Panc1 (cell line): ENCODE results near the gene OPHN1. TPM values are rescaled to one million over a fixed set of nuclear protein-coding genes. Genes with fewer than 3 reads are reported as not detected.
A peak's percentile ranks its signal among the peaks of the same experiment; 100 is the strongest.

Source experiments
- ATAC-seq: fragments of 200-7000 bp; cut with Tn5 transposase; 2 replicates; pipeline ENCODE4 v1.9.1; 2020; ENCODE audit warnings: mild to moderate bottlenecking, moderate library complexity
- BruUV-seq: library from RNA; stranded (reverse); fragments of 400-500 nt; replicated peaks from 2 replicates; lab custom pipeline; 2021; lab: Mats Ljungman, UMichigan
- CTCF ChIA-PET: fragments of 300-600 bp; sonication (Branson Sonifier 250); formaldehyde crosslinking; loops from one replicate; lab custom pipeline; 2022; ENCODE audit warnings: antibody characterized with exemption; lab: Charles Lee
- POLR2A ChIA-PET: fragments of 300-600 bp; sonication (Branson Sonifier 250); formaldehyde crosslinking; loops from one replicate; lab custom pipeline; 2022; ENCODE audit warnings: antibody characterized with exemption; lab: Charles Lee
- DNase-seq: peaks from one replicate; pipeline ENCODE4 v3.0.0-alpha.2; 2010; ENCODE audit warnings: low read depth, low spot score
- H3K27ac ChIP-seq: 2 replicates; pipeline ENCODE4 v1.5.1; 2011; ENCODE audit warnings: mild to moderate bottlenecking, low read length, inconsistent platforms
- H3K27me3 ChIP-seq: fragments of 200-500 bp; sonication (Bioruptor generic); 2 replicates; pipeline ENCODE4 v1.6.0; 2014; ENCODE audit warnings: low read length, inconsistent platforms; ENCODE audit not compliant: control insufficient read depth, insufficient read depth
- H3K36me3 ChIP-seq: fragments of 200-500 bp; sonication (Bioruptor generic); 2 replicates; pipeline ENCODE4 v1.5.1; 2014; ENCODE audit warnings: inconsistent platforms, mild to moderate bottlenecking, low read length, moderate library complexity; ENCODE audit not compliant: control insufficient read depth, insufficient read depth
- H3K4me1 ChIP-seq: 2 replicates; pipeline ENCODE4 v1.5.1; 2011; ENCODE audit warnings: inconsistent platforms, mild to moderate bottlenecking, low read length, moderate library complexity; ENCODE audit not compliant: control insufficient read depth, insufficient read depth
- H3K4me3 ChIP-seq, 2 experiments: 2 replicates each; pipeline ENCODE4 v1.5.1; 2011 to 2012; ENCODE audit warnings: low read depth in 2 of 2, low read length in 2 of 2, mild to moderate bottlenecking in 2 of 2, inconsistent platforms in 1 of 2, moderate library complexity in 1 of 2
- H3K9me3 ChIP-seq: fragments of 200-500 bp; sonication (Bioruptor generic); 2 replicates; pipeline ENCODE4 v1.5.1; 2014; ENCODE audit warnings: low read depth, mild to moderate bottlenecking, inconsistent platforms, low read length, moderate library complexity; ENCODE audit not compliant: control insufficient read depth, insufficient read depth
- CTCF ChIP-seq: fragments of 450-650 bp; IDR thresholded peaks from 2 replicates; pipeline ENCODE4 v1.5.1; 2017; ENCODE audit warnings: mild to moderate bottlenecking
- POLR2AphosphoS5 ChIP-seq: IDR thresholded peaks from 2 replicates; pipeline ENCODE4 v1.6.1; 2012; ENCODE audit warnings: mild to moderate bottlenecking, low read depth, low read length, moderate library complexity
- SIN3A ChIP-seq: IDR thresholded peaks from 2 replicates; pipeline ENCODE4 v1.6.1; 2012; ENCODE audit warnings: low read depth, mild to moderate bottlenecking, low read length, moderate library complexity, borderline replicate concordance; ENCODE audit not compliant: insufficient read depth
- TCF7L2 ChIP-seq: IDR thresholded peaks from 2 replicates; pipeline ENCODE4 v1.6.1; 2011; ENCODE audit warnings: mild to moderate bottlenecking, low read depth, low read length, inconsistent platforms
- in situ Hi-C: cut with HindIII; loops from 2 replicates; pipeline ENCODE4 v1.10.0; 2016; ENCODE audit warnings: low sequenced_read_pairs, low pct_unique_long_range_greater_than_20kb
- intact Hi-C: fragments of 100-400 bp; cut with micrococcal nuclease; formaldehyde crosslinking; loops from one replicate; pipeline ENCODE4 v1.10.0; 2022; ENCODE audit not compliant: unreplicated experiment
- total RNA-seq: library from RNA; stranded (reverse); gene quantifications from one replicate; pipeline ENCODE4 v1.2.1, GENCODE V29; 2021; ENCODE audit not compliant: unreplicated experiment
- TF ChIP-seq, protein P1 (sequence below), 2 experiments: IDR thresholded peaks; 2 replicates each; pipeline ENCODE4 v1.6.1; 2011 to 2012; ENCODE audit warnings: low read depth in 2 of 2, control low read depth in 1 of 2, low read length in 1 of 2, mild to moderate bottlenecking in 1 of 2, moderate library complexity in 1 of 2; ENCODE audit not compliant: insufficient read depth in 1 of 2

Gene OPHN1
- total RNA-seq, 1 experiment from 2014 or later, result 8.8 TPM

GRCh38 chrX:68249401-68249831, 183.9 kb downstream of the OPHN1 start:
- Histone ChIP-seq H3K27me3 (no peaks in the 10 kb centered on the region), H3K4me1 (no peaks in the 10 kb centered on the region), H3K27ac (no peak overlapping the region), H3K36me3 (no peaks in the 10 kb centered on the region), H3K9me3 (no peaks in the 10 kb centered on the region), H3K4me3 (no peak overlapping the region)
- no peak for ATAC-seq
- in situ Hi-C loops (no loop called here), intact Hi-C loops (no loop called here)
- no peak for DNase-seq
- ChIA-PET CTCF (interaction anchor here (0.6 kb wide), 1 partner anchor 181 kb away, joined by 8 read pairs; no protein-coding TSS in a partner anchor), POLR2A (no interaction called here)
- no peak for TF ChIP-seq SIN3A
- TF ChIP-seq, protein P1, sequence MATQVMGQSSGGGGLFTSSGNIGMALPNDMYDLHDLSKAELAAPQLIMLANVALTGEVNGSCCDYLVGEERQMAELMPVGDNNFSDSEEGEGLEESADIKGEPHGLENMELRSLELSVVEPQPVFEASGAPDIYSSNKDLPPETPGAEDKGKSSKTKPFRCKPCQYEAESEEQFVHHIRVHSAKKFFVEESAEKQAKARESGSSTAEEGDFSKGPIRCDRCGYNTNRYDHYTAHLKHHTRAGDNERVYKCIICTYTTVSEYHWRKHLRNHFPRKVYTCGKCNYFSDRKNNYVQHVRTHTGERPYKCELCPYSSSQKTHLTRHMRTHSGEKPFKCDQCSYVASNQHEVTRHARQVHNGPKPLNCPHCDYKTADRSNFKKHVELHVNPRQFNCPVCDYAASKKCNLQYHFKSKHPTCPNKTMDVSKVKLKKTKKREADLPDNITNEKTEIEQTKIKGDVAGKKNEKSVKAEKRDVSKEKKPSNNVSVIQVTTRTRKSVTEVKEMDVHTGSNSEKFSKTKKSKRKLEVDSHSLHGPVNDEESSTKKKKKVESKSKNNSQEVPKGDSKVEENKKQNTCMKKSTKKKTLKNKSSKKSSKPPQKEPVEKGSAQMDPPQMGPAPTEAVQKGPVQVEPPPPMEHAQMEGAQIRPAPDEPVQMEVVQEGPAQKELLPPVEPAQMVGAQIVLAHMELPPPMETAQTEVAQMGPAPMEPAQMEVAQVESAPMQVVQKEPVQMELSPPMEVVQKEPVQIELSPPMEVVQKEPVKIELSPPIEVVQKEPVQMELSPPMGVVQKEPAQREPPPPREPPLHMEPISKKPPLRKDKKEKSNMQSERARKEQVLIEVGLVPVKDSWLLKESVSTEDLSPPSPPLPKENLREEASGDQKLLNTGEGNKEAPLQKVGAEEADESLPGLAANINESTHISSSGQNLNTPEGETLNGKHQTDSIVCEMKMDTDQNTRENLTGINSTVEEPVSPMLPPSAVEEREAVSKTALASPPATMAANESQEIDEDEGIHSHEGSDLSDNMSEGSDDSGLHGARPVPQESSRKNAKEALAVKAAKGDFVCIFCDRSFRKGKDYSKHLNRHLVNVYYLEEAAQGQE (IDR thresholded peaks at IDR 0.05; ENCODE audit: insufficient read depth in 1 of 2, low read depth in 2 of 2, low read length in 1 of 2), result no peak
- no peak for TF ChIP-seq POLR2AphosphoS5
- no peak for TF ChIP-seq CTCF
- no peak for TF ChIP-seq TCF7L2
- no TSS peak for BruUV-seq

DNA sequence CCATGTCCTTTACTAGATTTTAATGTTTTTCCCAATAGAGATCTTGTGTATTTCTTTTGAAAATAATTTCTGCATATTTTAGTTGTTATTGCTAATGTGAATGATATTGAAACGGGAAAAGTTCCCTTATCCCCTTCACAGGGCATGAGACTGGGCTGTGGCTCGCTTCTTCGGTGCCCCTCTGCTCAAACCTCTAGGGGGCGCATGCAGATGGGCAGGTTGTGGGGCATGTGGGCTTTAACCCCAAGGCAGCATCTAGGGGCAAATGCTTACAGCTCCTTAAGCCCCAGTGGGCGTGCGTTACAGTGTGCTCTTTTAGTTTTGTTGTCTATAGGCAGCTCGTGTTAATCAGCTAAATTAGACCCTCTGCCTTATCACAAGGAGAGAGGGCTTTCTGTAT, 194.7 kb downstream of the OPHN1 start:
- Histone ChIP-seq H3K4me3 (no peak overlapping the region), H3K36me3 (no peaks in the 10 kb centered on the region; the same call in 1 of the 2 replicates), H3K4me1 (no peaks in the 10 kb centered on the region), H3K9me3 (no peaks in the 10 kb centered on the region), H3K27ac (no peak overlapping the region), H3K27me3 (no peaks in the 10 kb centered on the region)
- in situ Hi-C loops (no loop called here), intact Hi-C loops (no loop called here)
- BruUV-seq, result no TSS peak
- ChIA-PET POLR2A (no interaction called here), CTCF (no interaction called here)
- ATAC-seq, result no peak
- TF ChIP-seq, protein P1 (IDR thresholded peaks at IDR 0.05; ENCODE audit: insufficient read depth in 1 of 2, low read depth in 2 of 2, low read length in 1 of 2), result no peak
- peak; percentile 80 for TF ChIP-seq CTCF
- no peak for DNase-seq
